Spinal cord (tissue), 10 donors: ENCODE results near the gene STX2. TPM values are rescaled to one million over a fixed set of nuclear protein-coding genes. Genes with fewer than 3 reads are reported as not detected.
"Not testable (repeated sequence)": the region's sequence is repeated elsewhere in the genome, so short reads cannot be mapped to it uniquely, and the experiment has no call there.

ENCODE experiments used
- DNase-seq, 6 donors: peaks; one replicate each; pipeline versions ENCODE4 v3.0.0 to v3.0.0-alpha.2; 2013 to 2015; ENCODE audit warnings: low spot score in 6 of 6, low read depth in 4 of 6
- H3K27ac ChIP-seq: one replicate; pipeline ENCODE4 v1.5.1; 2013; ENCODE audit warnings: low read depth, low read length, control low read depth
- H3K27me3 ChIP-seq: one replicate; pipeline ENCODE4 v1.6.1; 2013; ENCODE audit warnings: low read length; ENCODE audit not compliant: control insufficient read depth, insufficient read depth
- H3K36me3 ChIP-seq: one replicate; pipeline ENCODE4 v1.6.1; 2013; ENCODE audit warnings: low read length; ENCODE audit not compliant: control insufficient read depth, insufficient read depth
- H3K4me1 ChIP-seq: one replicate; pipeline ENCODE4 v1.6.1; 2013; ENCODE audit warnings: low read length; ENCODE audit not compliant: control insufficient read depth, insufficient read depth
- H3K4me3 ChIP-seq: one replicate; pipeline ENCODE4 v1.5.1; 2013; ENCODE audit warnings: low read depth, low read length, control low read depth
- H3K9me3 ChIP-seq: one replicate; pipeline ENCODE4 v1.6.1; 2013; ENCODE audit warnings: low read length; ENCODE audit not compliant: control insufficient read depth, insufficient read depth
- WGBS: methylation state at CpG from one replicate; pipeline ENCODE4 v1.1.5; 2013; ENCODE audit warnings: missing lambda C conversion rate; ENCODE audit not compliant: insufficient coverage; 5-methylcytosine and 5-hydroxymethylcytosine counted together
- polyA plus RNA-seq, 2 donors: library from polyadenylated mRNA; unstranded; fragments of 120-200 nt; gene quantifications; one replicate each; pipeline ENCODE4 v1.2.1, GENCODE V29; 2013; ENCODE audit not compliant: insufficient read length in 2 of 2
- total RNA-seq, 2 donors: library from RNA; depleted of rRNA in 1 of 2; stranded (reverse); fragments of 120-200 nt in 1 of 2; fragments of >200 nt in 1 of 2; gene quantifications; one replicate each; pipeline versions ENCODE4 v1.2.3 to v1.2.4, GENCODE V29; 2013 to 2014
- donor health status: healthy.

Gene STX2
- total and polyA plus RNA-seq, 4 donors = 35.5 to 41.4 (median 38.8) TPM

GRCh38 chr12:130795906-130796305, 43.1 kb downstream of the STX2 start:
- WGBS = 70% methylated on average over 4 of the region's 6 CpGs
- H3K4me1 ChIP-seq = peaks cover 6% of the 10 kb centered on the region
- H3K27ac ChIP-seq = no peak overlapping the region
- no peak for DNase-seq
- H3K9me3 ChIP-seq = no peaks in the 10 kb centered on the region
- H3K36me3 ChIP-seq = peaks cover 48% of the 10 kb centered on the region
- no peak overlapping the region for H3K4me3 ChIP-seq
- no peaks in the 10 kb centered on the region for H3K27me3 ChIP-seq

- Histone ChIP-seq H3K27ac (no peak overlapping the region), H3K4me1 (peaks cover 9% of the 10 kb centered on the region), H3K4me3 (no peak overlapping the region), H3K36me3 (peaks cover 47% of the 10 kb centered on the region), H3K9me3 (no peaks in the 10 kb centered on the region), H3K27me3 (no peaks in the 10 kb centered on the region)
- 67% methylated on average over 1 of the region's 3 CpGs for WGBS
- no peak for DNase-seq
Observed at GRCh38 chr12:130793554-130793849, 45.5 kb downstream of the STX2 start.

GRCh38 chr12:130792821-130793553, 46.1 kb downstream of the STX2 start:
- Histone ChIP-seq H3K4me3 (no peak overlapping the region), H3K36me3 (peaks cover 47% of the 10 kb centered on the region), H3K27me3 (no peaks in the 10 kb centered on the region), H3K9me3 (no peaks in the 10 kb centered on the region), H3K4me1 (peaks cover 14% of the 10 kb centered on the region), H3K27ac (no peak overlapping the region)
- peak in 1 of 6 donors; percentile 57 for DNase-seq
- WGBS = 59% methylated on average over 16 of the region's 20 CpGs

- H3K9me3 ChIP-seq = no peaks in the 10 kb centered on the region
- 61% methylated on average over 9 of the region's 10 CpGs for WGBS
- H3K4me1 ChIP-seq = peaks cover 19% of the 10 kb centered on the region
- H3K27me3 ChIP-seq = no peaks in the 10 kb centered on the region
- no peak overlapping the region for H3K4me3 ChIP-seq
- H3K36me3 ChIP-seq = peaks cover 46% of the 10 kb centered on the region
- H3K27ac ChIP-seq = no peak overlapping the region
- peak in 2 of 6 donors; percentile 9 to 81 for DNase-seq
Observed at GRCh38 chr12:130791629-130792028, 47.4 kb downstream of the STX2 start.

- DNase-seq = peak in 1 of 6 donors; percentile 37
- Histone ChIP-seq H3K27ac (no peak overlapping the region), H3K9me3 (no peaks in the 10 kb centered on the region), H3K4me3 (no peak overlapping the region), H3K36me3 (peaks cover 30% of the 10 kb centered on the region), H3K4me1 (peaks cover 15% of the 10 kb centered on the region), H3K27me3 (no peaks in the 10 kb centered on the region)
- 49% methylated on average over 18 of the region's 21 CpGs for WGBS
Observed at GRCh38 chr12:130788515-130788914, 50.5 kb downstream of the STX2 start.

- Histone ChIP-seq H3K36me3 (peaks cover 29% of the 10 kb centered on the region), H3K27me3 (no peaks in the 10 kb centered on the region), H3K4me1 (peaks cover 13% of the 10 kb centered on the region), H3K27ac (no peak overlapping the region), H3K4me3 (no peak overlapping the region), H3K9me3 (no peaks in the 10 kb centered on the region)
- peak in 2 of 6 donors; percentile 23 to 66 for DNase-seq
- WGBS = 66% methylated on average over 30 of the region's 35 CpGs
Observed at GRCh38 chr12:130787445-130788410, 51.3 kb downstream of the STX2 start.

- Histone ChIP-seq H3K4me1 (peaks cover 13% of the 10 kb centered on the region), H3K27me3 (no peaks in the 10 kb centered on the region), H3K4me3 (no peak overlapping the region), H3K27ac (no peak overlapping the region), H3K36me3 (peaks cover 35% of the 10 kb centered on the region), H3K9me3 (no peaks in the 10 kb centered on the region)
- WGBS = 78% methylated on average over 7 of the region's 10 CpGs
- DNase-seq = no peak
Observed at GRCh38 chr12:130787041-130787440, 52.0 kb downstream of the STX2 start.

GRCh38 chr12:130783110-130783715, 55.8 kb downstream of the STX2 start:
- Histone ChIP-seq H3K27ac (no peak overlapping the region), H3K27me3 (no peaks in the 10 kb centered on the region), H3K4me3 (no peak overlapping the region), H3K9me3 (no peaks in the 10 kb centered on the region), H3K4me1 (peaks cover 7% of the 10 kb centered on the region), H3K36me3 (peaks cover 43% of the 10 kb centered on the region)
- 70% methylated on average over 14 of the region's 18 CpGs for WGBS
- no peak for DNase-seq

GRCh38 chr12:130782245-130782644, 56.8 kb downstream of the STX2 start:
- 89% methylated on average over 12 of the region's 13 CpGs for WGBS
- not testable (repeated sequence) for H3K27me3 ChIP-seq, H3K4me1 ChIP-seq, DNase-seq, H3K4me3 ChIP-seq, H3K27ac ChIP-seq, H3K9me3 ChIP-seq
- peaks cover 35% of the 10 kb centered on the region for H3K36me3 ChIP-seq
